ENCODE results near the gene ASB6. TPM values are rescaled to one million over a fixed set of nuclear protein-coding genes. Genes with fewer than 3 reads are reported as not detected.
"Not testable (repeated sequence)": the region's sequence is repeated elsewhere in the genome, so short reads cannot be mapped to it uniquely, and the experiment has no call there.

Gene ASB6
- total and polyA plus RNA-seq, 7 experiments from 2014 or later, result 18.5 to 40.9 (median 28.1) TPM

DNA sequence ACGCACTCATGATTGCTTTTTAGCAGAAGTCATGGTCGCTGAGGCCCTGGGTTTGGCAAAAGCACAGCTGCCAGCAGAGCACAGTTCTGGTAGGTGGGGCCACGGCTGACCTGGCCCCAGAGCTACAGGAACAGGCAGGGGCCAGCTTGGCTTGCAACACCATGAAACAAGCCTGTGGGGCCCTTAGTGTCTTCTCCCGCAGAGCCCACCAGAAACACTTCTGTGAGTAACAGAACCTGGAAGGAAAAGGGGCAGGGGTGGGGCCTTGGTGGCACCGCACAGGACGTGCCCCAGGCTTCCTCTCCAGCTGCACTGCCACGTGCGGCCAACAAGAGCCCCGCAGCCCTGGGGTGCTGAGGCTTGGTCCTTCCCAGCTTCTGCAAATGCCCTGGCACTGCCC, 4.8 kb downstream of the ASB6 start:
- Mint-ChIP-seq H3K27ac (peak overlapping the region in 1 of 9 donors; percentile 75), H3K4me1 (peaks cover 19 to 31% (median 24%) of the 10 kb centered on the region in 7 donors), H3K36me3 (peaks cover 0 to 13% (median 9%) of the 10 kb centered on the region in 5 donors), H3K4me3 (no peak overlapping the region), H3K9me3 (peaks cover 0 to 2% (median 0%) of the 10 kb centered on the region in 11 donors), H3K27me3 (no peaks in the 10 kb centered on the region)
- no peaks in the 10 kb centered on the region for H3K27me3 ChIP-seq (ENCODE audit: control insufficient read depth in 2 of 2, insufficient read depth in 2 of 2, low read length in 2 of 2)
- peaks cover 6 to 81% (median 18%) of the 10 kb centered on the region in 3 experiments for H3K36me3 ChIP-seq (ENCODE audit: control insufficient read depth in 2 of 3, insufficient read depth in 3 of 3, low read length in 3 of 3)
- no peak overlapping the region for H3K27ac ChIP-seq (ENCODE audit: low read depth, low read length)
- POLR2A ChIA-PET, result interaction anchor here (0.6 to 1.5 kb wide), 3 partner anchors 9 to 495 kb away, joined by 3 to 8 read pairs (median 4); no protein-coding TSS in a partner anchor
- no peak overlapping the region for H3K4me3 ChIP-seq (ENCODE audit: low read length)
- peaks cover 16 to 18% of the 10 kb centered on the region in 2 donors for H3K4me1 ChIP-seq (ENCODE audit: control insufficient read depth in 2 of 2, insufficient read depth in 2 of 2, low read length in 2 of 2)
- intact Hi-C loops (cut with micrococcal nuclease), result no loop called here
- DNase-seq (no peak), ATAC-seq (no peak)
- CTCF ChIA-PET, result interaction anchor here (0.7 to 1.4 kb wide), 5 partner anchors 13 to 872 kb away, joined by 3 to 6 read pairs (median 3); no protein-coding TSS in a partner anchor
- H3K9me3 ChIP-seq (ENCODE audit: control insufficient read depth in 2 of 3, low read length in 3 of 3), result no peaks in the 10 kb centered on the region

DNA sequence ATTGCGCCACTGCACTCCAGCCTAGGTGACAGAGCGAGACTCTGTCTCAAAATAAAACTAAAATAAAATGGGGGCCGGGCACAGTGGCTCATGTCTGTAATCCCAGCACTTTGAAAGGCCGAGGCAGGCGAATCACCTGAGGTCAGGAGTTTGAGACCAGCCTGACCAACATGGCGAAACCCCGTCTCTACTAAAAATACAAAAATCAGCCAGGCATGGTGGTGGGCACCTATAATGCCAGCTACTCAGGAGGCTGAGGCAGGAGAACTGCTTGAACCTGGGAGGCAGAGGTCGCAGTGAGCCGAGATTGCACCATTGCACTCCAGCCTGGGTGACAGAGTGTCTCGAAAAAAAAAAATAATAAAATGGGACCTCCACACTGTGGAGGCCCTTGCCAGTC, 5.6 kb downstream of the ASB6 start:
- H3K27me3 Mint-ChIP-seq; H3K4me3 ChIP-seq (ENCODE audit: low read length); intact Hi-C loops (cut with micrococcal nuclease); H3K9me3 Mint-ChIP-seq; DNase-seq; H3K27ac ChIP-seq (ENCODE audit: low read depth, low read length); H3K27ac Mint-ChIP-seq; H3K9me3 ChIP-seq (ENCODE audit: control insufficient read depth in 2 of 3, low read length in 3 of 3); H3K27me3 ChIP-seq (ENCODE audit: control insufficient read depth in 2 of 2, insufficient read depth in 2 of 2, low read length in 2 of 2); H3K4me3 Mint-ChIP-seq; ATAC-seq: not testable (repeated sequence)
- Mint-ChIP-seq H3K36me3 (peaks cover 0 to 13% (median 9%) of the 10 kb centered on the region in 5 donors), H3K4me1 (peaks cover 24 to 35% (median 30%) of the 10 kb centered on the region in 7 donors)
- POLR2A ChIA-PET, result interaction anchor here (0.7 to 1.5 kb wide), 3 partner anchors 9 to 1041 kb away, joined by 3 to 8 read pairs (median 4); no protein-coding TSS in a partner anchor
- CTCF ChIA-PET, result interaction anchor here (1.4 kb wide), 1 partner anchor 12 kb away, joined by 6 read pairs; no protein-coding TSS in a partner anchor
- peaks cover 13 to 18% of the 10 kb centered on the region in 2 donors for H3K4me1 ChIP-seq (ENCODE audit: control insufficient read depth in 2 of 2, insufficient read depth in 2 of 2, low read length in 2 of 2)
- H3K36me3 ChIP-seq (ENCODE audit: control insufficient read depth in 2 of 3, insufficient read depth in 3 of 3, low read length in 3 of 3), result peaks cover 6 to 83% (median 18%) of the 10 kb centered on the region in 3 experiments

GRCh38 chr9:129635099-129636065, 6.6 kb downstream of the ASB6 start:
- Mint-ChIP-seq H3K36me3 (peaks cover 0 to 13% (median 9%) of the 10 kb centered on the region in 5 donors), H3K27me3 (no peaks in the 10 kb centered on the region), H3K27ac (peak overlapping the region in 2 of 9 donors; percentile 18 to 48), H3K9me3 (peaks cover 0 to 2% (median 0%) of the 10 kb centered on the region in 11 donors), H3K4me3 (peak overlapping the region in 1 of 10 donors; percentile 25), H3K4me1 (peaks cover 21 to 34% (median 31%) of the 10 kb centered on the region in 7 donors)
- DNase-seq (no peak), ATAC-seq (no peak)
- ChIA-PET POLR2A (interaction anchor here (0.6 kb wide), 1 partner anchor 10 kb away, joined by 3 read pairs; no protein-coding TSS in a partner anchor), CTCF (no interaction called here)
- no peaks in the 10 kb centered on the region for H3K27me3 ChIP-seq (ENCODE audit: control insufficient read depth in 2 of 2, insufficient read depth in 2 of 2, low read length in 2 of 2)
- H3K27ac ChIP-seq (ENCODE audit: low read depth, low read length), result no peak overlapping the region
- no peak overlapping the region for H3K4me3 ChIP-seq (ENCODE audit: low read length)
- H3K36me3 ChIP-seq (ENCODE audit: control insufficient read depth in 2 of 3, insufficient read depth in 3 of 3, low read length in 3 of 3), result peaks cover 6 to 90% (median 18%) of the 10 kb centered on the region in 3 experiments
- intact Hi-C loops (cut with micrococcal nuclease), result no loop called here
- no peaks in the 10 kb centered on the region for H3K9me3 ChIP-seq (ENCODE audit: control insufficient read depth in 2 of 3, low read length in 3 of 3)
- peaks cover 3 to 9% of the 10 kb centered on the region in 2 donors for H3K4me1 ChIP-seq (ENCODE audit: control insufficient read depth in 2 of 2, insufficient read depth in 2 of 2, low read length in 2 of 2)

GRCh38 chr9:129633848-129634247, 8.1 kb downstream of the ASB6 start:
- H3K9me3 ChIP-seq (ENCODE audit: control insufficient read depth in 2 of 3, low read length in 3 of 3), result no peaks in the 10 kb centered on the region
- H3K27ac ChIP-seq (ENCODE audit: low read depth, low read length), result no peak overlapping the region
- no peaks in the 10 kb centered on the region for H3K27me3 Mint-ChIP-seq
- ChIA-PET CTCF (interaction anchor here (1.2 kb wide), 1 partner anchor 10 kb away, joined by 3 read pairs; no protein-coding TSS in a partner anchor), POLR2A (interaction anchor here (0.6 kb wide), 1 partner anchor 253 kb away, joined by 3 read pairs; no protein-coding TSS in a partner anchor)
- H3K4me3 Mint-ChIP-seq, result no peak overlapping the region
- peaks cover 26 to 43% (median 40%) of the 10 kb centered on the region in 7 donors for H3K4me1 Mint-ChIP-seq
- no peaks in the 10 kb centered on the region for H3K27me3 ChIP-seq (ENCODE audit: control insufficient read depth in 2 of 2, insufficient read depth in 2 of 2, low read length in 2 of 2)
- peaks cover 0 to 2% (median 0%) of the 10 kb centered on the region in 11 donors for H3K9me3 Mint-ChIP-seq
- no peak overlapping the region for H3K27ac Mint-ChIP-seq
- DNase-seq, result no peak
- peaks cover 6 to 77% (median 18%) of the 10 kb centered on the region in 3 experiments for H3K36me3 ChIP-seq (ENCODE audit: control insufficient read depth in 2 of 3, insufficient read depth in 3 of 3, low read length in 3 of 3)
- no peak overlapping the region for H3K4me3 ChIP-seq (ENCODE audit: low read length)
- H3K36me3 Mint-ChIP-seq, result peaks cover 0 to 13% (median 9%) of the 10 kb centered on the region in 5 donors
- H3K4me1 ChIP-seq (ENCODE audit: control insufficient read depth in 2 of 2, insufficient read depth in 2 of 2, low read length in 2 of 2), result peaks cover 6 to 11% of the 10 kb centered on the region in 2 donors
- intact Hi-C loops (cut with micrococcal nuclease), result no loop called here
- ATAC-seq, result no peak

DNA sequence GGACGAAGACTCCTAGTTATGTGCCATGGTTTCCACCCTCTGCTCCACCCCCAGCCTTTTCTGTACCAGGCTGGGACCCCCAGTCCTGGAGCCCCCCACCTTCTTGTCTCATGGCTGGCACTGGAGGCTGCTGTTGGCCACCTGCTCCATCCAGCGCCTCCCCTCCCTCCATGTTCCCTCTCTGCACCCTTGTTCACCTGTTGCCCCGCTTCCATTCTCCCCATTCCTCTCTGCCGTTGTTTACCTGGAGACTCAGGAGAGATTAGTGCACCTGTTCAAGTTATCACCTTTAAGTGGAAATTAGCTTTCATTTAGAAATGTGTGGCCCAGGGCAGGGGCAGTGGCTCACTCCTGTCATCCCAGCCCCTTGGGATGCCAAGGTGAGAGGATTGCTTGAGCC, 8.7 kb downstream of the ASB6 start:
- intact Hi-C loops (cut with micrococcal nuclease), result no loop called here
- DNase-seq (no peak), ATAC-seq (no peak)
- H3K4me1 ChIP-seq (ENCODE audit: control insufficient read depth in 2 of 2, insufficient read depth in 2 of 2, low read length in 2 of 2), result peaks cover 11 to 14% of the 10 kb centered on the region in 2 donors
- Mint-ChIP-seq H3K4me3 (no peak overlapping the region), H3K27me3 (no peaks in the 10 kb centered on the region), H3K4me1 (peaks cover 30 to 45% (median 43%) of the 10 kb centered on the region in 7 donors), H3K27ac (peak overlapping the region in 1 of 9 donors; percentile 32), H3K9me3 (no peaks in the 10 kb centered on the region), H3K36me3 (peaks cover 0 to 13% (median 5%) of the 10 kb centered on the region in 5 donors)
- H3K27ac ChIP-seq (ENCODE audit: low read depth, low read length), result no peak overlapping the region
- H3K9me3 ChIP-seq (ENCODE audit: control insufficient read depth in 2 of 3, low read length in 3 of 3), result no peaks in the 10 kb centered on the region
- no peaks in the 10 kb centered on the region for H3K27me3 ChIP-seq (ENCODE audit: control insufficient read depth in 2 of 2, insufficient read depth in 2 of 2, low read length in 2 of 2)
- no peak overlapping the region for H3K4me3 ChIP-seq (ENCODE audit: low read length)
- peaks cover 6 to 70% (median 18%) of the 10 kb centered on the region in 3 experiments for H3K36me3 ChIP-seq (ENCODE audit: control insufficient read depth in 2 of 3, insufficient read depth in 3 of 3, low read length in 3 of 3)
- CTCF ChIA-PET, result interaction anchor here (1.2 kb wide), 1 partner anchor 9 kb away, joined by 3 read pairs; no protein-coding TSS in a partner anchor
- POLR2A ChIA-PET, result interaction anchor here (0.6 kb wide), 1 partner anchor 253 kb away, joined by 3 read pairs; no protein-coding TSS in a partner anchor

DNA sequence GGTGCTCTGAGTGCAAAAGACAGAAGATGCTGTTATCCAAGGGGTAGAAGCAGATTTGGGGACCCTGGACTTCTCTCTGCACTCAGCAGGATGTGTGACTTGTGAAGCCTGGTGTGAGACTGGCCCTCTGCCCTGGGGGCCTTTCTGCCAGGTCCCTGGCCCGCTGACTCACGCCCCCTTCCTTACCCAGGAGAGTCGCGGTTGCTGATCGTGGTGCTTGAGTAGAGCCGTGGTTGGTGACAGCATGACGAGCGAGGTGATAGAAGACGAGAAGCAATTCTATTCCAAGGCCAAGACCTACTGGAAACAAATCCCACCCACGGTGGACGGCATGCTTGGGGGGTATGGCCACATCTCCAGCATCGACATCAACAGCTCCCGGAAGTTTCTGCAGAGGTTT, 9.5 kb downstream of the ASB6 start:
- POLR2A ChIA-PET, result no interaction called here
- H3K4me3 ChIP-seq (ENCODE audit: low read length), result no peak overlapping the region
- no peaks in the 10 kb centered on the region for H3K9me3 ChIP-seq (ENCODE audit: control insufficient read depth in 2 of 3, low read length in 3 of 3)
- Mint-ChIP-seq H3K9me3 (no peaks in the 10 kb centered on the region), H3K4me1 (peaks cover 29 to 49% (median 45%) of the 10 kb centered on the region in 7 donors), H3K27ac (peak overlapping the region in 4 of 9 donors; percentile 32 to 73 (median 62)), H3K36me3 (peaks cover 0 to 9% (median 0%) of the 10 kb centered on the region in 5 donors), H3K27me3 (no peaks in the 10 kb centered on the region), H3K4me3 (no peak overlapping the region)
- H3K36me3 ChIP-seq (ENCODE audit: control insufficient read depth in 2 of 3, insufficient read depth in 3 of 3, low read length in 3 of 3), result peaks cover 6 to 63% (median 18%) of the 10 kb centered on the region in 3 experiments
- H3K4me1 ChIP-seq (ENCODE audit: control insufficient read depth in 2 of 2, insufficient read depth in 2 of 2, low read length in 2 of 2), result peaks cover 18 to 22% of the 10 kb centered on the region in 2 donors
- ATAC-seq, result no peak
- CTCF ChIA-PET, result no interaction called here
- no peak overlapping the region for H3K27ac ChIP-seq (ENCODE audit: low read depth, low read length)
- intact Hi-C loops (cut with micrococcal nuclease), result no loop called here
- no peak for DNase-seq
- no peaks in the 10 kb centered on the region for H3K27me3 ChIP-seq (ENCODE audit: control insufficient read depth in 2 of 2, insufficient read depth in 2 of 2, low read length in 2 of 2)

Measured in naive thymus-derived CD4-positive, alpha-beta T cell (primary cell).